B cell (primary cell): ENCODE data around the gene NUDT4.

Experiments used
- EZH2 ChIP-seq: IDR thresholded peaks from 2 replicates; pipeline ENCODE4 v1.6.1; 2012; ENCODE audit warnings: borderline replicate concordance, low read depth, mild to moderate bottlenecking, moderate library complexity, low read length; ENCODE audit not compliant: insufficient read depth, poor library complexity, severe bottlenecking
- TF ChIP-seq, protein P1 (sequence below): fragments of 200-600 bp; IDR thresholded peaks from one replicate; pipeline ENCODE4 v1.8.0; 2022; ENCODE audit warnings: antibody characterized with exemption, mild to moderate bottlenecking

DNA sequence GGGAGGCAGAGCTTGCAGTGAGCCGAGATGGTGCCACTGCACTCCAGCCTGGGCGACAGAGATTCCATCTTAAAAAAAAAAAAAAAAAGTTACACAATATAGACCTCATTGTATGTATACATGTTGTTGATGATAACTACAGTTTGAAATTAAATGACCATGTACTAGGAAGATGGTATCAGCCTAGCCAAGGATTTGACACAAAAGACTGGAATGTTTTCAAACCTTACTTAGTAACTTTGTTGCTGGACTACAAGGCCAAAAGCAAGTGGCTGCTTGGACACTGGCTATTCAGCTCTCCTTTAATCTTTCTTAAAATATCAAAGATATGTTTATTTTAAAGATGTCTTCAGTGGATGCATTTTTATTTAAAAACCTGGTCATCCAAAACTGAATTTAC, 18.9 kb upstream of the NUDT4 start:
- TF ChIP-seq, protein P1, sequence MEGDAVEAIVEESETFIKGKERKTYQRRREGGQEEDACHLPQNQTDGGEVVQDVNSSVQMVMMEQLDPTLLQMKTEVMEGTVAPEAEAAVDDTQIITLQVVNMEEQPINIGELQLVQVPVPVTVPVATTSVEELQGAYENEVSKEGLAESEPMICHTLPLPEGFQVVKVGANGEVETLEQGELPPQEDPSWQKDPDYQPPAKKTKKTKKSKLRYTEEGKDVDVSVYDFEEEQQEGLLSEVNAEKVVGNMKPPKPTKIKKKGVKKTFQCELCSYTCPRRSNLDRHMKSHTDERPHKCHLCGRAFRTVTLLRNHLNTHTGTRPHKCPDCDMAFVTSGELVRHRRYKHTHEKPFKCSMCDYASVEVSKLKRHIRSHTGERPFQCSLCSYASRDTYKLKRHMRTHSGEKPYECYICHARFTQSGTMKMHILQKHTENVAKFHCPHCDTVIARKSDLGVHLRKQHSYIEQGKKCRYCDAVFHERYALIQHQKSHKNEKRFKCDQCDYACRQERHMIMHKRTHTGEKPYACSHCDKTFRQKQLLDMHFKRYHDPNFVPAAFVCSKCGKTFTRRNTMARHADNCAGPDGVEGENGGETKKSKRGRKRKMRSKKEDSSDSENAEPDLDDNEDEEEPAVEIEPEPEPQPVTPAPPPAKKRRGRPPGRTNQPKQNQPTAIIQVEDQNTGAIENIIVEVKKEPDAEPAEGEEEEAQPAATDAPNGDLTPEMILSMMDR: no peak
- no peak for TF ChIP-seq EZH2
